GM12878 (cell line): Measurements from ENCODE around the gene LCN1. TPM values are rescaled to one million over a fixed set of nuclear protein-coding genes. Genes with fewer than 3 reads are reported as not detected.

Source experiments
- ATAC-seq: fragments of 200-7000 bp; cut with Tn5 transposase; 3 replicates; pipeline ENCODE4 v1.9.1; 2020; ENCODE audit warnings: mild to moderate bottlenecking, moderate library complexity
- BruUV-seq: library from RNA; stranded (reverse); fragments of 400-500 nt; replicated peaks from 2 replicates; lab custom pipeline; 2021; lab: Mats Ljungman, UMichigan
- CTCF ChIA-PET: fragments of 300-600 bp; sonication (Branson Sonifier 250); formaldehyde crosslinking; extraction: SDS; loops from one replicate; lab custom pipeline; 2021; ENCODE audit warnings: inconsistent platforms; lab: Yijun Ruan, JAX
- POLR2A ChIA-PET: fragments of 350-600 bp; formaldehyde crosslinking; extraction: SDS; loops from one replicate; lab custom pipeline; 2021; ENCODE audit warnings: inconsistent platforms; lab: Charles Lee
- RAD21 ChIA-PET: fragments of 300-600 bp; sonication (Branson Sonifier 250); formaldehyde crosslinking; loops from one replicate; lab custom pipeline; 2023; ENCODE audit warnings: antibody characterized with exemption; ENCODE audit not compliant: unreplicated experiment; lab: Charles Lee
- SMC1A ChIA-PET: fragments of 300-600 bp; sonication (Branson Sonifier 250); formaldehyde crosslinking; loops from one replicate; lab custom pipeline; 2023; ENCODE audit not compliant: unreplicated experiment, uncharacterized antibody; lab: Charles Lee
- DNase-seq: peaks from one replicate; pipeline ENCODE4 v3.0.0-alpha.2; 2011; ENCODE audit warnings: low read depth, low spot score
- FAIRE-seq: peaks from 3 replicates; lab custom pipeline; 2011; peaks lifted over from hg19 to GRCh38; lab: Jason Lieb, UNC
- H2AFZ ChIP-seq: 2 replicates; pipeline ENCODE4 v1.6.0; 2011; ENCODE audit warnings: low read depth, low read length, control low read depth; ENCODE audit not compliant: control insufficient read depth
- H3K27ac ChIP-seq: 2 replicates; pipeline ENCODE4 v1.5.1; 2011; ENCODE audit warnings: control low read depth; ENCODE audit not compliant: control insufficient read depth, insufficient read depth
- H3K27me3 ChIP-seq, 2 experiments: replicated peaks in 1 of 2; 2 replicates each; pipeline versions ENCODE4 v1.6.0 to v1.6.1; 2011; ENCODE audit warnings: low read length in 1 of 2; ENCODE audit not compliant: control insufficient read depth in 2 of 2, insufficient read depth in 2 of 2
- H3K36me3 ChIP-seq, 2 experiments: 2 replicates each; pipeline ENCODE4 v1.5.1; 2011; ENCODE audit warnings: low read length in 1 of 2; ENCODE audit not compliant: control insufficient read depth in 2 of 2, insufficient read depth in 2 of 2
- H3K4me1 ChIP-seq: 2 replicates; pipeline ENCODE4 v1.6.1; 2011; ENCODE audit warnings: mild to moderate bottlenecking, low read length, moderate library complexity, mixed read lengths; ENCODE audit not compliant: control insufficient read depth, insufficient read depth
- H3K4me2 ChIP-seq: 2 replicates; pipeline ENCODE4 v1.6.0; 2011; ENCODE audit warnings: control low read depth; ENCODE audit not compliant: control insufficient read depth, insufficient read depth
- H3K4me3 ChIP-seq: fragments of 200-600 bp; sonication (generic); 2 replicates; pipeline ENCODE4 v1.5.1; 2016
- H3K79me2 ChIP-seq: 2 replicates; pipeline ENCODE4 v1.6.0; 2011; ENCODE audit warnings: low read length; ENCODE audit not compliant: control insufficient read depth, insufficient read depth
- H3K9ac ChIP-seq: 2 replicates; pipeline ENCODE4 v1.8.0; 2011; ENCODE audit warnings: low read length, control low read depth, mixed read lengths; ENCODE audit not compliant: control insufficient read depth, insufficient read depth
- H3K9me3 ChIP-seq: replicated peaks from 3 replicates; pipeline ENCODE4 v1.5.1; 2011; ENCODE audit warnings: mild to moderate bottlenecking, low read length; ENCODE audit not compliant: control insufficient read depth, insufficient read depth
- H4K20me1 ChIP-seq: 2 replicates; pipeline ENCODE4 v1.6.0; 2011; ENCODE audit not compliant: control insufficient read depth, insufficient read depth
- ATF7 ChIP-seq: fragments of 450-650 bp; IDR thresholded peaks from 2 replicates; pipeline ENCODE4 v1.6.1; 2016; ENCODE audit warnings: low read depth, mild to moderate bottlenecking
- BMI1 ChIP-seq: fragments of 450-650 bp; IDR thresholded peaks from 2 replicates; pipeline ENCODE4 v1.6.1; 2016; ENCODE audit warnings: mild to moderate bottlenecking, moderate library complexity, borderline replicate concordance
- BRCA1 ChIP-seq: IDR thresholded peaks from 2 replicates; pipeline ENCODE4 v1.6.1; 2011; ENCODE audit warnings: low read depth, low read length, improper control_type of control experiment
- FOS ChIP-seq: IDR thresholded peaks from 3 replicates; pipeline ENCODE4 v1.6.1; 2011; ENCODE audit warnings: borderline replicate concordance; ENCODE audit not compliant: insufficient read length; ENCODE audit errors: extremely low read depth
- JUNB ChIP-seq: IDR thresholded peaks from 2 replicates; pipeline ENCODE4 v1.6.1; 2016; ENCODE audit warnings: antibody characterized with exemption, mild to moderate bottlenecking
- PML ChIP-seq: IDR thresholded peaks from 2 replicates; pipeline ENCODE4 v1.6.1; 2012; ENCODE audit warnings: low read length, inconsistent platforms
- SMAD1 ChIP-seq: fragments of 450-650 bp; IDR thresholded peaks from 2 replicates; pipeline ENCODE4 v1.6.1; 2018; ENCODE audit warnings: mild to moderate bottlenecking, low read depth; ENCODE audit not compliant: partially characterized antibody
- SMC3 ChIP-seq: IDR thresholded peaks from 2 replicates; pipeline ENCODE4 v1.6.1; 2011; ENCODE audit warnings: low read length, improper control_type of control experiment, borderline replicate concordance
- TAF1 ChIP-seq: IDR thresholded peaks from 2 replicates; pipeline ENCODE4 v1.6.1; 2011; ENCODE audit warnings: mild to moderate bottlenecking, low read depth, low read length, borderline replicate concordance
- TCF3 ChIP-seq: IDR thresholded peaks from 2 replicates; pipeline ENCODE4 v1.6.1; 2012; ENCODE audit warnings: low read depth, mild to moderate bottlenecking, low read length, borderline replicate concordance; ENCODE audit not compliant: insufficient read depth
- YY1 ChIP-seq: IDR thresholded peaks from 2 replicates; pipeline ENCODE4 v1.6.1; 2011; ENCODE audit warnings: low read depth, mild to moderate bottlenecking, low read length
- ZNF217 ChIP-seq: fragments of 450-650 bp; IDR thresholded peaks from 2 replicates; pipeline ENCODE4 v1.6.1; 2017; ENCODE audit warnings: antibody characterized with exemption, mild to moderate bottlenecking
- ZNF274 ChIP-seq: IDR thresholded peaks from one replicate; pipeline ENCODE4 v1.8.0; 2011; ENCODE audit not compliant: insufficient read length, insufficient read depth
- ZSCAN29 ChIP-seq: fragments of 450-650 bp; IDR thresholded peaks from 2 replicates; pipeline ENCODE4 v1.6.1; 2017; ENCODE audit warnings: mild to moderate bottlenecking, moderate library complexity
- WGBS: methylation state at CpG from one replicate; pipeline ENCODE4 v1.1.6; 2016; ENCODE audit warnings: low lambda C conversion rate; ENCODE audit not compliant: insufficient replicate concordance, insufficient coverage; ENCODE audit errors: missing lambda C conversion rate; 5-methylcytosine and 5-hydroxymethylcytosine counted together
- in situ Hi-C: fragments of 300-500 bp; cut with MboI; formaldehyde crosslinking; loops from 9 replicates; pipeline ENCODE4 v1.14.3; 2018; ENCODE audit warnings: mixed read lengths
- intact Hi-C: fragments of 100-400 bp; cut with micrococcal nuclease; formaldehyde crosslinking; loops from one replicate; pipeline ENCODE4 v1.14.2; 2022; ENCODE audit not compliant: unreplicated experiment
- polyA plus RNA-seq, 11 experiments: library from polyadenylated mRNA; depleted of rRNA in 4 of 11; unstranded in 6 of 11; stranded (reverse) in 5 of 11; fragments of >200 nt; fragmentation: Nextera tagmentation in 4 of 11; fragmentation: Illumina TruSeq in 1 of 11; extraction: Ambion mirVana in 4 of 11; extraction: Trizol in 1 of 11; gene quantifications; 1 replicate in 1 of 11; 2 replicates in 10 of 11; pipeline versions ENCODE4 v1.2.1 to v1.2.3, GENCODE V29; 2011 to 2016; ENCODE audit warnings: inconsistent platforms in 2 of 11, missing spikeins in 2 of 11, low read depth in 1 of 11
- total RNA-seq, 4 experiments: library from RNA; depleted of rRNA in 3 of 4; stranded (reverse); fragments of >200 nt in 3 of 4; fragmentation: Illumina TruSeq in 1 of 4; extraction: Trizol in 1 of 4; gene quantifications; 2 replicates each; pipeline versions ENCODE4 v1.2.1 to v1.2.3, GENCODE V29; 2013 to 2021
- TF ChIP-seq, protein P1 (sequence below): fragments of 450-650 bp; formaldehyde crosslinking; IDR thresholded peaks from 2 replicates; pipeline ENCODE4 v1.4.0; 2022; ENCODE audit warnings: mild to moderate bottlenecking, moderate library complexity
- TF ChIP-seq, protein P2 (sequence below): fragments of 450-650 bp; IDR thresholded peaks from 2 replicates; pipeline ENCODE4 v1.6.1; 2017; ENCODE audit warnings: mild to moderate bottlenecking, moderate library complexity
- TF ChIP-seq, protein P3 (sequence below): IDR thresholded peaks from 2 replicates; pipeline ENCODE4 v1.6.1; 2011; ENCODE audit warnings: borderline replicate concordance, low read depth, mild to moderate bottlenecking, moderate library complexity, low read length; ENCODE audit not compliant: insufficient read depth, poor library complexity, severe bottlenecking

LCN1 gene
- total and polyA plus RNA-seq, 10 of the 15 experiments (the other 5 are each of a cell fraction or from before 2014, with no cell fraction given), result not detected

DNA sequence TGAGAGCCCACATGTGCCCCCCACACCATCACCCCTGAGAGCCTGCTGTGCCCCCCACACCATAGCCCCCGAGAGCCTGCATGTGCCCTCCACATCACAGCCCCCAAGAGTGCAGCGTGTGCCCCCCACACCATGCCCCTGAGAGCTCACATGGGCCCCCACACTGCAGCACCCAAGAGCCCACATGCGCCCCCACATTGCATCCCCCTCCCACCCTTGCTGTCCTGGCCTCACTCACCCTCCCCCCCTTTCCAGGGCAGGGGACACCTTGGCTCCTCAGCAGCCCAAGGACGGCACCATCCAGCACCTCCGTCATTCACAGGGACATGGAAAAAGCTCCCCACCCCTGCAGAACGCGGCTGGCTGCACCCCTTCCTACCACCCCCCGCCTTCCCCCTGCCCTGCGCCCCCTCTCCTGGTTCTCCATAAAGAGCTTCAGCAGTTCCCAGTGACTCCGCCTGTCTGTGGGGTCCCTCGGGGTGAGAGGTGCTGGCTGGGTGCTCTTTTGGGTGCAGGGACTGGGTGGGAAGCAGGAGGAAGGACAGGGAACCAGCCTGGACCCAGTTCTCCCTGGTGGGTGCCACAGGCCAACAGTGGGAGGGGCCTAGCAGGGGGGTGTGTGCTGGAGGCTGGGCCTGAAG is 5.0 kb downstream of the LCN1 start:
- intact Hi-C loops, result no loop called here
- WGBS, result 26% methylated on average over 6 of the region's 11 CpGs
- no peak for ATAC-seq
- no peaks in the 10 kb centered on the region for H3K79me2 ChIP-seq
- no peaks in the 10 kb centered on the region for H3K4me1 ChIP-seq
- H3K27me3 ChIP-seq, result peaks cover 0 to 1% of the 10 kb centered on the region in 2 experiments; a peak in 1 of 4 replicates
- no peak overlapping the region for H3K4me2 ChIP-seq
- BruUV-seq, result no TSS peak
- no peak overlapping the region for H3K4me3 ChIP-seq
- FAIRE-seq, result no peak
- no peak overlapping the region for H3K9ac ChIP-seq
- H3K27ac ChIP-seq, result no peak overlapping the region
- H4K20me1 ChIP-seq, result no peaks in the 10 kb centered on the region
- no peak for DNase-seq
- ChIA-PET POLR2A (no interaction called here), RAD21 (no interaction called here), SMC1A (no interaction called here), CTCF (no interaction called here)
- in situ Hi-C loops, result no loop called here
- no peaks in the 10 kb centered on the region for H3K9me3 ChIP-seq
- H2AFZ ChIP-seq, result no peak overlapping the region
- no peaks in the 10 kb centered on the region for H3K36me3 ChIP-seq
- no peak for TF ChIP-seq ZNF274
- TF ChIP-seq BRCA1, result no peak
- TF ChIP-seq YY1, result no peak
- TF ChIP-seq ZNF217, result no peak
- no peak for TF ChIP-seq BMI1
- TF ChIP-seq TAF1, result no peak
- TF ChIP-seq, protein P1, sequence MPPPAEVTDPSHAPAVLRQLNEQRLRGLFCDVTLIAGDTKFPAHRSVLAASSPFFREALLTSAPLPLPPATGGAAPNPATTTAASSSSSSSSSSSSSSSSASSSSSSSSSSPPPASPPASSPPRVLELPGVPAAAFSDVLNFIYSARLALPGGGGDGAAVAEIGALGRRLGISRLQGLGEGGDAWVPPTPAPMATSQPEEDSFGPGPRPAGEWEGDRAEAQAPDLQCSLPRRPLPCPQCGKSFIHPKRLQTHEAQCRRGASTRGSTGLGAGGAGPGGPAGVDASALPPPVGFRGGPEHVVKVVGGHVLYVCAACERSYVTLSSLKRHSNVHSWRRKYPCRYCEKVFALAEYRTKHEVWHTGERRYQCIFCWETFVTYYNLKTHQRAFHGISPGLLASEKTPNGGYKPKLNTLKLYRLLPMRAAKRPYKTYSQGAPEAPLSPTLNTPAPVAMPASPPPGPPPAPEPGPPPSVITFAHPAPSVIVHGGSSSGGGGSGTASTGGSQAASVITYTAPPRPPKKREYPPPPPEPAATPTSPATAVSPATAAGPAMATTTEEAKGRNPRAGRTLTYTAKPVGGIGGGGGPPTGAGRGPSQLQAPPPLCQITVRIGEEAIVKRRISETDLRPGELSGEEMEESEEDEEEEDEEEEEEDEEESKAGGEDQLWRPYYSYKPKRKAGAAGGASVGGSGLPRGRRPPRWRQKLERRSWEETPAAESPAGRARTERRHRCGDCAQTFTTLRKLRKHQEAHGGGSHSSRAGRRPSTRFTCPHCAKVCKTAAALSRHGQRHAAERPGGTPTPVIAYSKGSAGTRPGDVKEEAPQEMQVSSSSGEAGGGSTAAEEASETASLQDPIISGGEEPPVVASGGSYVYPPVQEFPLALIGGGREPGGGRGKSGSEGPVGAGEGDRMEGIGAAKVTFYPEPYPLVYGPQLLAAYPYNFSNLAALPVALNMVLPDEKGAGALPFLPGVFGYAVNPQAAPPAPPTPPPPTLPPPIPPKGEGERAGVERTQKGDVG, result no peak
- TF ChIP-seq, protein P2, sequence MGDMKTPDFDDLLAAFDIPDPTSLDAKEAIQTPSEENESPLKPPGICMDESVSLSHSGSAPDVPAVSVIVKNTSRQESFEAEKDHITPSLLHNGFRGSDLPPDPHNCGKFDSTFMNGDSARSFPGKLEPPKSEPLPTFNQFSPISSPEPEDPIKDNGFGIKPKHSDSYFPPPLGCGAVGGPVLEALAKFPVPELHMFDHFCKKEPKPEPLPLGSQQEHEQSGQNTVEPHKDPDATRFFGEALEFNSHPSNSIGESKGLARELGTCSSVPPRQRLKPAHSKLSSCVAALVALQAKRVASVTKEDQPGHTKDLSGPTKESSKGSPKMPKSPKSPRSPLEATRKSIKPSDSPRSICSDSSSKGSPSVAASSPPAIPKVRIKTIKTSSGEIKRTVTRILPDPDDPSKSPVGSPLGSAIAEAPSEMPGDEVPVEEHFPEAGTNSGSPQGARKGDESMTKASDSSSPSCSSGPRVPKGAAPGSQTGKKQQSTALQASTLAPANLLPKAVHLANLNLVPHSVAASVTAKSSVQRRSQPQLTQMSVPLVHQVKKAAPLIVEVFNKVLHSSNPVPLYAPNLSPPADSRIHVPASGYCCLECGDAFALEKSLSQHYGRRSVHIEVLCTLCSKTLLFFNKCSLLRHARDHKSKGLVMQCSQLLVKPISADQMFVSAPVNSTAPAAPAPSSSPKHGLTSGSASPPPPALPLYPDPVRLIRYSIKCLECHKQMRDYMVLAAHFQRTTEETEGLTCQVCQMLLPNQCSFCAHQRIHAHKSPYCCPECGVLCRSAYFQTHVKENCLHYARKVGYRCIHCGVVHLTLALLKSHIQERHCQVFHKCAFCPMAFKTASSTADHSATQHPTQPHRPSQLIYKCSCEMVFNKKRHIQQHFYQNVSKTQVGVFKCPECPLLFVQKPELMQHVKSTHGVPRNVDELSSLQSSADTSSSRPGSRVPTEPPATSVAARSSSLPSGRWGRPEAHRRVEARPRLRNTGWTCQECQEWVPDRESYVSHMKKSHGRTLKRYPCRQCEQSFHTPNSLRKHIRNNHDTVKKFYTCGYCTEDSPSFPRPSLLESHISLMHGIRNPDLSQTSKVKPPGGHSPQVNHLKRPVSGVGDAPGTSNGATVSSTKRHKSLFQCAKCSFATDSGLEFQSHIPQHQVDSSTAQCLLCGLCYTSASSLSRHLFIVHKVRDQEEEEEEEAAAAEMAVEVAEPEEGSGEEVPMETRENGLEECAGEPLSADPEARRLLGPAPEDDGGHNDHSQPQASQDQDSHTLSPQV, result no peak
- TF ChIP-seq ZSCAN29, result no peak
- no peak for TF ChIP-seq JUNB
- no peak for TF ChIP-seq FOS
- TF ChIP-seq TCF3, result no peak
- TF ChIP-seq, protein P3, sequence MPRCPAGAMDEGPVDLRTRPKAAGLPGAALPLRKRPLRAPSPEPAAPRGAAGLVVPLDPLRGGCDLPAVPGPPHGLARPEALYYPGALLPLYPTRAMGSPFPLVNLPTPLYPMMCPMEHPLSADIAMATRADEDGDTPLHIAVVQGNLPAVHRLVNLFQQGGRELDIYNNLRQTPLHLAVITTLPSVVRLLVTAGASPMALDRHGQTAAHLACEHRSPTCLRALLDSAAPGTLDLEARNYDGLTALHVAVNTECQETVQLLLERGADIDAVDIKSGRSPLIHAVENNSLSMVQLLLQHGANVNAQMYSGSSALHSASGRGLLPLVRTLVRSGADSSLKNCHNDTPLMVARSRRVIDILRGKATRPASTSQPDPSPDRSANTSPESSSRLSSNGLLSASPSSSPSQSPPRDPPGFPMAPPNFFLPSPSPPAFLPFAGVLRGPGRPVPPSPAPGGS, result no peak
- no peak for TF ChIP-seq ATF7
- TF ChIP-seq SMC3, result no peak
- TF ChIP-seq SMAD1, result no peak
- no peak for TF ChIP-seq PML
